ENCODE data around the gene TRMU.

The TRMU gene

GRCh38 chr22:46338636-46339035 lies 3.1 kb downstream of the TRMU start:
- ATAC-seq, result no peak

GRCh38 chr22:46339956-46340355 lies 4.4 kb downstream of the TRMU start:
- no peak for ATAC-seq

GRCh38 chr22:46340676-46341075 lies 5.2 kb downstream of the TRMU start:
- no peak for ATAC-seq

GRCh38 chr22:46346680-46347405 lies 11.3 kb downstream of the TRMU start:
- ATAC-seq, result no peak

- no peak for ATAC-seq
Measured at GRCh38 chr22:46347646-46348045, 12.1 kb downstream of the TRMU start.

GRCh38 chr22:46348099-46348695 lies 12.7 kb downstream of the TRMU start:
- no peak for ATAC-seq

GRCh38 chr22:46349238-46349637 lies 13.7 kb downstream of the TRMU start:
- no peak for ATAC-seq

GRCh38 chr22:46349681-46350080 lies 14.2 kb downstream of the TRMU start:
- no peak for ATAC-seq

GRCh38 chr22:46350121-46350520 lies 14.6 kb downstream of the TRMU start:
- no peak for ATAC-seq

- ATAC-seq, result no peak
Measured at GRCh38 chr22:46350646-46351045, 15.1 kb downstream of the TRMU start.

GRCh38 chr22:46351131-46351735 lies 15.7 kb downstream of the TRMU start:
- no peak for ATAC-seq

GRCh38 chr22:46351767-46352166 lies 16.3 kb downstream of the TRMU start:
- ATAC-seq, result no peak

- ATAC-seq, result no peak
Measured at GRCh38 chr22:46352276-46352675, 16.8 kb downstream of the TRMU start.

GRCh38 chr22:46352691-46353386 lies 17.3 kb downstream of the TRMU start:
- no peak for ATAC-seq

- ATAC-seq, result no peak
Measured at GRCh38 chr22:46353483-46354105, 18.1 kb downstream of the TRMU start.

GRCh38 chr22:46354176-46354992 lies 18.9 kb downstream of the TRMU start:
- ATAC-seq, result no peak

- no peak for ATAC-seq
Measured at GRCh38 chr22:46354993-46355305, 19.4 kb downstream of the TRMU start.

GRCh38 chr22:46355369-46355995 lies 20.0 kb downstream of the TRMU start:
- no peak for ATAC-seq

- ATAC-seq, result no peak
Measured at GRCh38 chr22:46355996-46356471, 20.5 kb downstream of the TRMU start.

- no peak for ATAC-seq
Measured at GRCh38 chr22:46356496-46357480, 21.3 kb downstream of the TRMU start.

All from activated CD4-positive, CD25-positive, alpha-beta regulatory T cell treated with anti-CD3 and anti-CD28 coated beads, Interleukin-2, amount 50 U/mL, for 24 hours (primary cell).